GM23338 (cell line): Measurements from ENCODE around the gene EPS8. TPM values are rescaled to one million over a fixed set of nuclear protein-coding genes. Genes with fewer than 3 reads are reported as not detected.

Experiments
- ATAC-seq: fragments of 200-7000 bp; cut with Tn5 transposase; 3 replicates; pipeline ENCODE4 v1.9.1; 2020
- DNase-seq: peaks from one replicate; pipeline ENCODE4 v3.0.0-alpha.2; 2015; ENCODE audit warnings: low spot score
- H2AFZ ChIP-seq: fragments of 200-600 bp; sonication (generic); 2 replicates; pipeline ENCODE4 v1.8.0; 2016; ENCODE audit warnings: antibody characterized with exemption, mild to moderate bottlenecking, moderate library complexity
- H3F3A ChIP-seq: fragments of 200-600 bp; sonication (generic); replicated peaks from 2 replicates; pipeline ENCODE4 v1.8.0; 2017; ENCODE audit warnings: antibody characterized with exemption, mixed run types, low read depth
- H3K27ac ChIP-seq: fragments of 200-600 bp; sonication (generic); 2 replicates; pipeline ENCODE4 v1.6.1; 2016; ENCODE audit warnings: low read depth
- H3K27me3 ChIP-seq: fragments of 200-600 bp; sonication (generic); 2 replicates; pipeline ENCODE4 v1.8.0; 2016; ENCODE audit warnings: mild to moderate bottlenecking, mixed run types, moderate library complexity; ENCODE audit not compliant: insufficient read depth
- H3K36me3 ChIP-seq: fragments of 200-600 bp; sonication (generic); 2 replicates; pipeline ENCODE4 v1.8.0; 2016; ENCODE audit warnings: mild to moderate bottlenecking; ENCODE audit not compliant: insufficient read depth
- H3K4me1 ChIP-seq: fragments of 200-600 bp; sonication (generic); 2 replicates; pipeline ENCODE4 v1.8.0; 2016; ENCODE audit warnings: mild to moderate bottlenecking, moderate library complexity; ENCODE audit not compliant: insufficient read depth
- H3K4me2 ChIP-seq: fragments of 200-600 bp; sonication (generic); 2 replicates; pipeline ENCODE4 v1.7.1; 2017; ENCODE audit warnings: mixed run types
- H3K4me3 ChIP-seq: fragments of 200-600 bp; sonication (generic); 2 replicates; pipeline ENCODE4 v1.6.1; 2016; ENCODE audit warnings: mixed run types
- H3K79me2 ChIP-seq: fragments of 200-600 bp; sonication (generic); replicated peaks from 2 replicates; pipeline ENCODE4 v1.8.0; 2017; ENCODE audit warnings: mild to moderate bottlenecking; ENCODE audit not compliant: insufficient read depth
- H3K9me2 ChIP-seq: fragments of 200-600 bp; sonication (generic); 2 replicates; pipeline ENCODE4 v1.8.0; 2017; ENCODE audit not compliant: insufficient read depth
- H4K20me1 ChIP-seq: fragments of 200-600 bp; sonication (generic); replicated peaks from 2 replicates; pipeline ENCODE4 v1.8.0; 2017; ENCODE audit warnings: mild to moderate bottlenecking; ENCODE audit not compliant: insufficient read depth
- H3K27ac Mint-ChIP-seq: 2 replicates; pipeline ENCODE4 v1.8.0; 2020; ENCODE audit warnings: inconsistent platforms, mild to moderate bottlenecking, moderate library complexity, mixed read lengths
- H3K27me3 Mint-ChIP-seq: 3 replicates; pipeline ENCODE4 v1.8.0; 2022; ENCODE audit warnings: low read depth, mild to moderate bottlenecking, moderate library complexity, mixed read lengths, inconsistent platforms; ENCODE audit not compliant: insufficient read depth, poor library complexity
- H3K36me3 Mint-ChIP-seq: 3 replicates; pipeline ENCODE4 v1.8.0; 2021; ENCODE audit warnings: low read depth, mild to moderate bottlenecking, inconsistent platforms, moderate library complexity, mixed read lengths
- H3K4me1 Mint-ChIP-seq: 3 replicates; pipeline ENCODE4 v1.8.0; 2020; ENCODE audit warnings: mild to moderate bottlenecking, inconsistent platforms, mixed read lengths
- H3K4me3 Mint-ChIP-seq: 3 replicates; pipeline ENCODE4 v1.8.0; 2021; ENCODE audit warnings: moderate library complexity, mild to moderate bottlenecking, inconsistent platforms, mixed read lengths
- H3K9me3 Mint-ChIP-seq: 3 replicates; pipeline ENCODE4 v1.8.0; 2020; ENCODE audit warnings: moderate library complexity, mild to moderate bottlenecking, inconsistent platforms, mixed read lengths
- CREB1 ChIP-seq: fragments of 250-450 bp; sonication (Bioruptor Pico); IDR thresholded peaks from 2 replicates; pipeline ENCODE4 v1.5.0; 2020; ENCODE audit warnings: low read depth, mild to moderate bottlenecking, moderate library complexity
- EZH2 ChIP-seq: fragments of 200-600 bp; sonication (generic); IDR thresholded peaks from one replicate; pipeline ENCODE4 v1.8.0; 2017; ENCODE audit warnings: antibody characterized with exemption, mild to moderate bottlenecking, low read depth; ENCODE audit not compliant: unreplicated experiment
- EZH2phosphoT487 ChIP-seq: fragments of 200-600 bp; sonication (generic); IDR thresholded peaks from one replicate; pipeline ENCODE4 v1.8.1; 2018; ENCODE audit warnings: antibody characterized with exemption; ENCODE audit not compliant: unreplicated experiment
- JUNB ChIP-seq: IDR thresholded peaks from one replicate; pipeline ENCODE4 v1.6.1; 2016; ENCODE audit warnings: antibody characterized with exemption; ENCODE audit not compliant: unreplicated experiment
- NANOG ChIP-seq: IDR thresholded peaks from 2 replicates; pipeline ENCODE4 v1.6.1; 2016; ENCODE audit warnings: antibody characterized with exemption, borderline replicate concordance
- POLR2AphosphoS5 ChIP-seq: IDR thresholded peaks from 2 replicates; pipeline ENCODE4 v1.6.1; 2016; ENCODE audit warnings: antibody characterized with exemption, low read depth
- STAT1 ChIP-seq: IDR thresholded peaks from one replicate; pipeline ENCODE4 v1.6.1; 2016; ENCODE audit warnings: antibody characterized with exemption; ENCODE audit not compliant: unreplicated experiment
- ZNF331 ChIP-seq: fragments of 250-450 bp; sonication (Bioruptor Pico); IDR thresholded peaks from 2 replicates; pipeline ENCODE4 v1.5.0; 2020; ENCODE audit warnings: low read depth, mild to moderate bottlenecking, moderate library complexity
- polyA plus RNA-seq: library from polyadenylated mRNA; unstranded; fragments of >200 nt; fragmentation: Nextera tagmentation; extraction: Ambion mirVana; gene quantifications from 2 replicates; pipeline ENCODE4 v1.2.1, GENCODE V29; 2016
- total RNA-seq: library from RNA; depleted of rRNA; stranded (reverse); fragments of >200 nt; shearing (Covaris generic); gene quantifications from 2 replicates; pipeline ENCODE4 v1.2.3, GENCODE V29; 2014
- TF ChIP-seq, protein P1 (sequence below): fragments of 250-450 bp; sonication (Bioruptor Pico); IDR thresholded peaks from 2 replicates; pipeline ENCODE4 v1.5.0; 2020; ENCODE audit warnings: mild to moderate bottlenecking, moderate library complexity
- TF ChIP-seq, protein P2 (sequence below): IDR thresholded peaks from 2 replicates; pipeline ENCODE4 v1.6.1; 2016; ENCODE audit warnings: antibody characterized with exemption

EPS8 gene
- total and polyA plus RNA-seq, 2 experiments from 2014 or later = 3.5 to 5.4 TPM

DNA sequence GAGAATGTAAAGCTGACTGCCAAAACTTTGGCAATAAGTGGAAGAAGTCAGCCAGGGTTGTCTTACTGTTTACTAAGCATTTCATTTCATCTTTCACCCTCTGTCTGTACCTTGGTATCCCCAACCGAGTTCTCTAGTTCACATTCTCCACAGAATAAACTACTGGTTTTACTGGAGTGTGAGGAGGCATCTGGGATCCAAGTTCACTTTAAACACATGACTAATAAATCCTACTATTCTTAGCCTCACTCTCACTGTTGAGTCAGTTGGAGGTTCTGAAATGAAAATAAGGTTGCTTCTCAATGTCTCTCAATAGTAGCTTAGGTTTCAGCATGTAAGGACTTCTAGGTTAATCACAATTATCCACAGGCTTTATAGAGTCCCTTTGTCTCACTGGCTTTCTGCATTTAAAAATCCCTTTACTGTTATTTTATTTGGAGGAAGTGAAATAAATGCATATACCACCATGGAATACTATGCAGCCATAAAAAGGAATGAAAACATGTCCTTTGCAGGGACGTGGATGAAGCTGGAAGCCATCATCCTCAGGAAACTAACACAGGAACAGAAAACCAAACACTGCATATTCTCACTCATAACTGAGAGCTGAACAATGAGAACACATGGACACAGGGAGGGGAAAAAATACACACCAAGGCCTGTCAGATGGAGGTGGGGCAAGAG is 95.8 kb downstream of the EPS8 start:
- Histone ChIP-seq H3K36me3 (no peaks in the 10 kb centered on the region), H3F3A (no peaks in the 10 kb centered on the region), H4K20me1 (no peaks in the 10 kb centered on the region), H3K4me2 (no peak overlapping the region), H3K79me2 (no peaks in the 10 kb centered on the region), H3K27ac (no peak overlapping the region), H2AFZ (no peak overlapping the region), H3K9me2 (no peaks in the 10 kb centered on the region), H3K27me3 (no peaks in the 10 kb centered on the region), H3K4me3 (no peak overlapping the region), H3K4me1 (peaks cover 13% of the 10 kb centered on the region; the same call in 1 of the 2 replicates)
- Mint-ChIP-seq H3K4me3 (no peak overlapping the region), H3K27me3 (peaks cover 4% of the 10 kb centered on the region), H3K9me3 (peaks cover 3% of the 10 kb centered on the region; the same call in 1 of the 3 replicates), H3K4me1 (peaks cover 9% of the 10 kb centered on the region; the same call in 2 of the 3 replicates), H3K36me3 (no peaks in the 10 kb centered on the region), H3K27ac (no peak overlapping the region)
- DNase-seq (no peak), ATAC-seq (no peak)
- TF ChIP-seq EZH2 = no peak
- TF ChIP-seq POLR2AphosphoS5 = no peak
- TF ChIP-seq, protein P1, sequence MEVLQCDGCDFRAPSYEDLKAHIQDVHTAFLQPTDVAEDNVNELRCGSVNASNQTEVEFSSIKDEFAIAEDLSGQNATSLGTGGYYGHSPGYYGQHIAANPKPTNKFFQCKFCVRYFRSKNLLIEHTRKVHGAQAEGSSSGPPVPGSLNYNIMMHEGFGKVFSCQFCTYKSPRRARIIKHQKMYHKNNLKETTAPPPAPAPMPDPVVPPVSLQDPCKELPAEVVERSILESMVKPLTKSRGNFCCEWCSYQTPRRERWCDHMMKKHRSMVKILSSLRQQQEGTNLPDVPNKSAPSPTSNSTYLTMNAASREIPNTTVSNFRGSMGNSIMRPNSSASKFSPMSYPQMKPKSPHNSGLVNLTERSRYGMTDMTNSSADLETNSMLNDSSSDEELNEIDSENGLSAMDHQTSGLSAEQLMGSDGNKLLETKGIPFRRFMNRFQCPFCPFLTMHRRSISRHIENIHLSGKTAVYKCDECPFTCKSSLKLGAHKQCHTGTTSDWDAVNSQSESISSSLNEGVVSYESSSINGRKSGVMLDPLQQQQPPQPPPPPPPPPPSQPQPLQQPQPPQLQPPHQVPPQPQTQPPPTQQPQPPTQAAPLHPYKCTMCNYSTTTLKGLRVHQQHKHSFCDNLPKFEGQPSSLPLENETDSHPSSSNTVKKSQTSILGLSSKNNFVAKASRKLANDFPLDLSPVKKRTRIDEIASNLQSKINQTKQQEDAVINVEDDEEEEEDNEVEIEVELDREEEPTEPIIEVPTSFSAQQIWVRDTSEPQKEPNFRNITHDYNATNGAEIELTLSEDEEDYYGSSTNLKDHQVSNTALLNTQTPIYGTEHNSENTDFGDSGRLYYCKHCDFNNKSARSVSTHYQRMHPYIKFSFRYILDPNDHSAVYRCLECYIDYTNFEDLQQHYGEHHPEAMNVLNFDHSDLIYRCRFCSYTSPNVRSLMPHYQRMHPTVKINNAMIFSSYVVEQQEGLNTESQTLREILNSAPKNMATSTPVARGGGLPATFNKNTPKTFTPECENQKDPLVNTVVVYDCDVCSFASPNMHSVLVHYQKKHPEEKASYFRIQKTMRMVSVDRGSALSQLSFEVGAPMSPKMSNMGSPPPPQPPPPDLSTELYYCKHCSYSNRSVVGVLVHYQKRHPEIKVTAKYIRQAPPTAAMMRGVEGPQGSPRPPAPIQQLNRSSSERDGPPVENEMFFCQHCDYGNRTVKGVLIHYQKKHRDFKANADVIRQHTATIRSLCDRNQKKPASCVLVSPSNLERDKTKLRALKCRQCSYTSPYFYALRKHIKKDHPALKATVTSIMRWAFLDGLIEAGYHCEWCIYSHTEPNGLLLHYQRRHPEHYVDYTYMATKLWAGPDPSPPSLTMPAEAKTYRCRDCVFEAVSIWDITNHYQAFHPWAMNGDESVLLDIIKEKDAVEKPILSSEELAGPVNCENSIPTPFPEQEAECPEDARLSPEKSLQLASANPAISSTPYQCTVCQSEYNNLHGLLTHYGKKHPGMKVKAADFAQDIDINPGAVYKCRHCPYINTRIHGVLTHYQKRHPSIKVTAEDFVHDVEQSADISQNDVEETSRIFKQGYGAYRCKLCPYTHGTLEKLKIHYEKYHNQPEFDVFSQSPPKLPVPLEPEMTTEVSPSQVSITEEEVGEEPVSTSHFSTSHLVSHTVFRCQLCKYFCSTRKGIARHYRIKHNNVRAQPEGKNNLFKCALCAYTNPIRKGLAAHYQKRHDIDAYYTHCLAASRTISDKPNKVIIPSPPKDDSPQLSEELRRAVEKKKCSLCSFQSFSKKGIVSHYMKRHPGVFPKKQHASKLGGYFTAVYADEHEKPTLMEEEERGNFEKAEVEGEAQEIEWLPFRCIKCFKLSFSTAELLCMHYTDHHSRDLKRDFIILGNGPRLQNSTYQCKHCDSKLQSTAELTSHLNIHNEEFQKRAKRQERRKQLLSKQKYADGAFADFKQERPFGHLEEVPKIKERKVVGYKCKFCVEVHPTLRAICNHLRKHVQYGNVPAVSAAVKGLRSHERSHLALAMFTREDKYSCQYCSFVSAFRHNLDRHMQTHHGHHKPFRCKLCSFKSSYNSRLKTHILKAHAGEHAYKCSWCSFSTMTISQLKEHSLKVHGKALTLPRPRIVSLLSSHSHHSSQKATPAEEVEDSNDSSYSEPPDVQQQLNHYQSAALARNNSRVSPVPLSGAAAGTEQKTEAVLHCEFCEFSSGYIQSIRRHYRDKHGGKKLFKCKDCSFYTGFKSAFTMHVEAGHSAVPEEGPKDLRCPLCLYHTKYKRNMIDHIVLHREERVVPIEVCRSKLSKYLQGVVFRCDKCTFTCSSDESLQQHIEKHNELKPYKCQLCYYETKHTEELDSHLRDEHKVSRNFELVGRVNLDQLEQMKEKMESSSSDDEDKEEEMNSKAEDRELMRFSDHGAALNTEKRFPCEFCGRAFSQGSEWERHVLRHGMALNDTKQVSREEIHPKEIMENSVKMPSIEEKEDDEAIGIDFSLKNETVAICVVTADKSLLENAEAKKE = no peak
- TF ChIP-seq JUNB = no peak
- no peak for TF ChIP-seq NANOG
- no peak for TF ChIP-seq STAT1
- TF ChIP-seq, protein P2, sequence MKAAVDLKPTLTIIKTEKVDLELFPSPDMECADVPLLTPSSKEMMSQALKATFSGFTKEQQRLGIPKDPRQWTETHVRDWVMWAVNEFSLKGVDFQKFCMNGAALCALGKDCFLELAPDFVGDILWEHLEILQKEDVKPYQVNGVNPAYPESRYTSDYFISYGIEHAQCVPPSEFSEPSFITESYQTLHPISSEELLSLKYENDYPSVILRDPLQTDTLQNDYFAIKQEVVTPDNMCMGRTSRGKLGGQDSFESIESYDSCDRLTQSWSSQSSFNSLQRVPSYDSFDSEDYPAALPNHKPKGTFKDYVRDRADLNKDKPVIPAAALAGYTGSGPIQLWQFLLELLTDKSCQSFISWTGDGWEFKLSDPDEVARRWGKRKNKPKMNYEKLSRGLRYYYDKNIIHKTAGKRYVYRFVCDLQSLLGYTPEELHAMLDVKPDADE = no peak
- TF ChIP-seq EZH2phosphoT487 = no peak
- no peak for TF ChIP-seq ZNF331
- no peak for TF ChIP-seq CREB1 (CRISPR knock-in tag)
